NCI-H1105 treated with DMSO at 0.1 percent for 48 hours (cell line): ENCODE data around the gene PCNA.
"Not testable (repeated sequence)": the region's sequence is repeated elsewhere in the genome, so short reads cannot be mapped to it uniquely, and the experiment has no call there.

Source experiments
- DNase-seq: peaks from one replicate; lab custom pipeline; 2025; lab: John Stamatoyannopoulos, UW

The PCNA gene

DNA sequence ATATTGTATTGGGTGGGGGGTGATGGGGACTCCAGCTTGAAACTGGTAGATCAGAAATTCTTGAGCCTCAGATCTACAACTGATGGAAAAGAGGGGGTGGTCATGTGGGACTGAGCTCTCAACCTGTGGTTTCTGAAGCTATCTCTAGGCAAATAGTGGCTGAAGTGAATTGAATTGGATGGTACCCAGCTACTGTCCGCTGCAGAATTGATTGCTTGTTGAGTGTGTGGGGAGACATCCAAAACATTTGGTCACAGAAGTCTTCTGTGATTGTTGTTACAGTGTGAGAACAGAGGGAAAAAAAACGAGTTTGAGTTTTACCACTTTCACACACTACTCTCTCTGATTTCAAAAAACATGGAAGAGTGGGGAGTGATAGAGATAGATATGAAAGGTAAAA is 21.9 kb upstream of the PCNA start:
- DNase-seq, result no peak

DNA sequence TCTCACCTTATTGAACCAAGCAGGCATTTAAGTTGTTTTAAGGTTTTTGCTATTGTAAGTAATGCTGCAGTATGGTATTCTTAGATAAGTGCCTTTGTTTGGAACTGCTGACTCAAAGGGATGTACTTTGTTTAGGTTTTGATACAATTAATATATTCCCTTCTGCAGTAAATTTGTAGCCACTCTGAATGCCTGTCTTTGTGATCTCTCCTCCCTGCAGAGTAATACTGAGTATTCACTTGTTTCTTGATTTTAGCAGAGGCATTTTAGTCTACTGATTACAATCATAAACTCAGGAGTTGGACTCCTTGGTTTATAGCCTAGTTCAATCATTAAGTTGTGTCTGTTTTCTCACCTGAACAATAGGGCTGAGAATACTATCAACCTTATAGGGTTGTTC is 20.4 kb upstream of the PCNA start:
- no peak for DNase-seq

DNA sequence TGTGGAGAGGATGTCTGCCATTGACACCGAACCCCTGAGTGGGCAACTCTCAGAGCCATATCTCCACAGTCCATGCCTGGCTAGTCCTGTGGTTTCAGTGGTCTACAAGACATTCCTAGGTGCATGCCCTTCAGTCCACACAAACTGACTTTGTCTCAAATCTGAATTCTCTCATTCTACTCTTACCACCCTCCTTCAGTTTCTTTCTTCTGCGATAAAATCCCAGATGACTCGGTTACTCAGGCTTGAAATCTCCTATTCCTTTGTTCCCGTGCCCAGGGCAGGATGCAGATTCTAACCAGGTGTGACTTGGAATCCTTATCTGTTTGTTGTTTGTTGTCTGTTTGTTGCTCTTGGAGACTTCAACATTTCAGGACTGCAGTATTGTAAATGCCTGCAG is 16.3 kb upstream of the PCNA start:
- no peak for DNase-seq

DNA sequence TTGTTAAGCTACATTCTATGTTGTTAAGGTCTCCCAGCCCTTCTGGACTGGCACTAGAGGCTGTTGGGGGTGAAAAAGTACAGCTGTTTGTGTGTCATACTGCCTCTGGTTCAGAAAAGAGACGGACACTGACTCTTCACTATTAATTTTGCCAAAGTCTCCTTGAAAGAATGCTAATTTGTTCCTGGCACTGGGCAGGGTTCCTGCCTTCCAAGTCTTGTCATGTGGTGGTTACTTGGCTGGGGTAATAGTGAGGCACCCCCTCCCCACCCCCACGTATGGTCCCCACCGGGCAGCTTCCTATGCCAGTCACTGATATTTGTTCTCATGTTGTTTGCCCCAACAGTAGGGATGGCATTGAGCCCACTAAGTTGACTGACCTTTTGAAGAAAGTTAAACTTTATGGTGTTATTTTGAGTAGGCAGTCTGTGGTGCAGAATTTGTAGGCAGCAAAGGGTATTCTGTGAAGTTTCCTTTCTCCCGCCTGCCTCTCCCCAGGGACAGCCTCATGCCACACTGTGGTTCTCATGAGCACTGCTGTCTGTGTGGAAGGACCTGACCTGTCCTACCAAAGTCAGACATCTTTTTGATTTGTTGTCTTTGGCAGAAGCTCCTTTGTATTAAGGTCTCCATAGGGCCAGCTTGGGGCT is 15.7 kb upstream of the PCNA start:
- DNase-seq, result no peak

DNA sequence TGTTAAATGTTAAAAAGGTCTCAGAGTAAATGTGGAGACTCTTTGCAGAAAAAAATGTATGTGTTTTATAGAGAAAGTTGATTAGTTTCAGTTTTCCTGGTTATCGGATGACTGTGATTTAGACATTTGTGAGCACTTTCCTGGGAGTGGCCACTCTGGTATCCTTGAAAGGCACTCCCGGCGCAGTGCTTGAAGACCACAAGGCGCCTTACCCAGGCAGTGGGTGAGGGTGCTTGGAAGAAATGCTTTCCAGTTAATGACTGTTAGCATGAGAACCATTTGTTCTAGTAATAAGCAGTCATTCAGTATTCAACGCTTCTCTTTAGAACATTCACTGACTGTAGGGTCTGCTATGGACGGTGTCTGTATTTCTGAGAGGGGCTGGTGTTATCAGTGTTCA is 14.2 kb upstream of the PCNA start:
- DNase-seq, result no peak

DNA sequence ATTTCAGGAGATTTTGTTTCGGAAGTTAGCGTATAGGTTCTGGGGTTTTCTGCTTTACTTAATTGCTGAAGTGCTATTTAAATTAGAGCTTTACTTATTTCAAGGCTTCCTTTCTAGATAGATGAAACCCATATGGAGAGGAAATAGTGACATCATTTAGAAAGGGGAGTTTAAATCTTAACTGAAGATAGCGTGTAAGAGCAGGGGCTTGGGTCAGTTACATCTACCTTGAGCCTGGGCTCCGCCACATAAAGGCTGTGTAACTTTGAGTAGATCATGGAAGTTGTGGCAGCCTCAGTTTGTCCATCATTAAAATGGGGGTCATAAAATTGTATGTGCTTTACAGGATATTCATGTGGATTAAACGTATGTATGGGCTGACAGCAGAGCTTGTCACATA is 11.7 kb upstream of the PCNA start:
- no peak for DNase-seq

DNA sequence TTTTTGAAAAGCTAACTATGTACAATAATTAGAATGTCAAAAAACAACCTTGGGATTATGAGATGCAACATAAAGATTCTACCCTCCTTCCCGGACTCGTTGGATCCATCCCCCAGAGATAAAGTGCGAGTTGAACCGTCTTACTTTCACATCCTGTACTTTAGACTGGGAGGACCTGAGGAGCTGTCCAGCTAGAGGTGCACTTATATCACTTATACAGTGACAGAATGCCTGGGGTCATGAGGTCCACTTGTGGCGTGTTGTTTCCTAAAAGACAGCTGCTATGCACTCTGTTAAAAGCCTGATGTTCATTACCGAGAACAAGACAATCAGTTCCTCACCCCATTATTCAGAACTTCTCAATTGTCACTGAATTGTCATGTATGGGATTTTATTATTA is 9.1 kb upstream of the PCNA start:
- no peak for DNase-seq

DNA sequence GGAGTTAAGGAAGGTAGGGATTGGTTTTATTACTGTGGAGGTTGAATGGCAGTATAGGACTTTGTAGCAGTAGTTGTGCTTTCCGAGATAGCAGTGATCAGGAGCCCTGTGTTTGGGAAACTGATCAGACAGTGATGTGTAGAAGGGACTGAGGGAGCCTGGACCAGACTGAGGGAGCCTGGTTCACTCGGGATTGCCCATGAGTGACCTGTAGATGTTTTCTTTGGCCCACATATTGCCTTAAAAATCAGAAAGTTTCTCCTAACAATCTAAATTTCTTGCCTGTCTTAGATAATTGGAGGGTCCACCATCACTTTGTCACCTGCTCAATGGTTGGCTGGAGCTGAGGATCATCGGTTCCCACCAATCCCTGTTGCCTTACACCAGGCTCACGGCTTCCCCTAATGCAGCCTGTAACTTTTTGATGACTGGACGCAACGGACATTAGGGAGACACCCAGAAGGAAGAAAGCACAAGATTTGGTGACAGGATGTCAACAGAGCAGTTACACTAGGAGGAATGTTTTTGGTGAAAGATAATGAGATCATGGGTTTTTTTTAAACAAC is 8.2 kb upstream of the PCNA start:
- DNase-seq, result peak; percentile 3

DNA sequence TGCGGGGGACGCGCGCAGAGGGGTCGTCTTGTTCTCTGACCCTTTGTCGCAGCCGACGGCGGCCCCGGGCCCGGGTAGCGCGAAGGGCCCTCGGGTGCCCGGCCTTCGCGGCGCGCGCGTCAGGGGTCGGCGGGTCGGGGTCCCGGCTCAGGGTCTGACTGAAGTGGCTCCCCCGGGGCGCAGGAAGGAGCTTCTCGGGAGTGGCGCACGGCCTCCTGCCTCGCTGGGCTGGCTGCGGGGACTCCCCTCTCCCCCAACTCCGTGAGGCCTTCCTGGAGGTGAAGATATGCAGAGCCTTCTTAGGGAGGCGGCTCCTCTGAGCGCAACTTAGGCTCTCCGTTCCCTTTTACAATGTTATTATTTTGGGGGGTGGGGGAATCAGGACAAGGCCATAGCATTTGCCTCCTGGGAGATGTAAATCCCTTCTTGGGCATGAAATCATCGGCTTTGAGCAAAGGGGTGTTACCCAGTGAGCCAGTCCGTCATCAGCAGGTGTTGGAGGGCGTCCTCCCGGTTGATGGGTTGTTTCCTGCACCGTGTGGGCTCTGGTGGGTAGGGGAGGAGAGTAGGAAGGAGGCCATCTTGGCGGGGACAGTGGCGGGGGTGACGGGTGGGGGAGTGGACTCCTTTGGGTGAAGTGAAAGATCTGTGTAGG is 7.6 kb upstream of the PCNA start:
- DNase-seq, result peak; percentile 60

DNA sequence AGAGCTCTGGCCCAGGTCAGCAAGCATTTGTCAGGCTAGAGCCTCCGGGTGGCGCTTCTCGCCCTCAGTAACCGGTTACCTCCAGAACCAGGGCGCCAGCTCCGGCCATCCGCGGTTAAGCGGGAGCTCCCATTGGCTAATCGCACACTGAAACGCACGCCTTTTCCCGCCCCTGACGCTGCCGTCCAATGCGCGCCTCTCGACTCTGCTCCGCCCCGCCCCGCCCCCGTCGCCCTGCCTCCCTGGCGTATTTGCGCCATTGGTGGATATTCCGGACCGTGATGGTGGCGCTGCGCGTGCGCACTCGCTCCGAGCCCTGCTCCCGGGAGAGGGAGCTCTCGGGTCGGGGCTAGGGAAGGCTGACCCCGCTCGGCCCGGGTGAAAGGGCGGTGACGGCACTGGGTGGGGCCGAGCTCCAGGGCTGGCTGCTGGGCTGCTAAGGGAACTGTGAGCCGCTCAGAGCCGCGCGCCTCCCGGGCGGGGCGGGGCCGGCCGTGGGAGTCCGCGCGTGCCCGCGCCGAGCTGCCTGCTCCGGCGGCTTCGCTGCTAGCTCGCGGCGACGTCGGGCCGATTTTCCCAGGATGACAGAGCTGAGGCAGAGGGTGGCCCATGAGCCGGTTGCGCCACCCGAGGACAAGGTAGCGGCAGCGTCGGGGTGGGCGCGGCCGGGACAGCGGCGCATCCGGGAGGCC is 6.9 kb upstream of the PCNA start, which contains the start of gene CDS2:
Gene CDS2 (plus strand): TSS at position 497 of the 692 bp plus-strand sequence. CDS start 85 bp downstream, at position 582.
- peak; percentile 99 for DNase-seq

DNA sequence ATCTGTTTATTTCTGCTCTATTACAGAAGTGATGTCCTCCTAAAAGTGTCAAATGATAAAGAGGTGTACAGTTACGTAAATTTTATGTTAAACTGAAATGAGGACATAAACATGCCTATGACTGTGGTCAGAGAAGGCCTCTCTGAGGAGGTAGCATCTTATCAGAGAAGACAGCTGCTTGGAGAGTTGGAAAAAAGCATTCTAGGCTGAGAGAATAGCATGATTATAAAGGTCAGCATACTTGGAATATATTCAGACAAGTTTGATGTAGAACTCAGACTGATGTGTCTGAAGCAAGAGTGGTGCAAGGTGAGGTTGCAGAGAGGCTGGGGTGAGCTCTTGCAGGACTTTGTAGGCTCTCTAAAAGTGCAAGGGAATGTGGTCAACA is 3.1 kb upstream of the PCNA start:
- no peak for DNase-seq

DNA sequence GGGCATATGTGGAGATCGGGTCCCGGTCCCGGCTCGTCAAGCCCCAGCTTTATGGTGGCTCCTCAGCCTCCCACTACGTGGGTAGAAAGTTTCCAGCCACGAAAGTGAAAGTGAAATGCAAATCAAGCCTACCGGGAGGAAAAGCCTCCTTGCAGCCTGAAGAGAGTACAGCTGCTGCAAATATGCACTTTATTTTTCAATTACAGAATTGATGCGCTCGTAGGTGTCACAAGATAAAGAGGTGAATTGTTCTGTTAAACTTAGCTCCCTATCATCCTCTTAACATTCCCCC is 373 bp upstream of the PCNA start:
- no peak for DNase-seq

DNA sequence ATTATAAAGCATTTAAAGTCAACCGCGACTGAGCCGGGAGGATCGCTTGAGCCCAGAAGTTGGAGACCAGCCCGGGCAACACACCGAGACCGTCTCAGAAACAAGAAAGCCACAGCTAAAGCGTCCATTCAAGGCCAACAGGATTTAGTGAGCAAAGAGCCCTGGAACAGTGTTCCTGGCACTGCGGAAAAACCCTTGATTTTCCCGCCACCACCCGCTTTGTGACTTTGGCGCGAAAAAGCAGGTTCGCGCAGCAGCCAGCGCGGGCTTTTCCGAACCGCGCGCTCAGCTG is 669 bp downstream of the PCNA start:
- DNase-seq, result no peak

DNA sequence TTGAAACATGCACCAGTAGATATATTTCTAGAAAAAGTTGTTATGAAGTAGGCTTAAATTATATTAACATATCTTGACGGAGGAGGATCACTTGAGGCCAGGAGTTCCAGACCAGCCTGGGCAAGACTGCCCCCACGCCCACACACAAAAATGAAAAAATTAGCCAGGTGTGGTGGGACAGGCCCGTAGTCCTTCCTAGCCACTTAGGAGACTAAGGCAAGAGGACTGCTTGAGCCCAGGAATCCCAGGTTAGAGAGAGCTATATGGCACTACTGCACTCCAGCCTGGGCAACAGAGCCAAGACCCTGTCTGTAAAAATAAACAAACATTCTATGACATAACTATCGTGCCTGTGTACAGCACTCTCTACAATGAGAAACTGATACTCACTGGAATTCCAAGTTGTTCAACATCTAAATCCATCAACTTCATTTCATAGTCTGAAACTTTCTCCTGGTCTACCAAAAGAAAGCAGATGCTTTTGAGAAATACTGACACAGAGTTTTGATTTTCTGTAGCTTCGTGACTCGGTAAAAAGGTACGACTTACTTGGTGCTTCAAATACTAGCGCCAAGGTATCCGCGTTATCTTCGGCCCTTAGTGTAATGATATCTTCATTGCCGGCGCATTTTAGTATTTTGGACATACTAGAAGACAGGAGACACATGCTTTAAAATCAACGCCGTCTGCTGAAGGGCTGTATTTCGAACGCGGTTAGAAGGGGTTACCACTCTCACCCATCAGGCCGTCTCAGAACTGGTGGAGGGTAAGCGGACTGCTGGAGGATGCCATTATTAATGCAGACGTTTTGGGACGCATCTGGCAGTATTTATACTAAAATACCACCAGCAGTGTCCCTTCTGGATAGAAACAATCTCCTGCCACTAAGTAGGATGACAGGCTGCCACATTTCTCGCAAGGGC is 1.3 kb downstream of the PCNA start:
- DNase-seq, result no peak

DNA sequence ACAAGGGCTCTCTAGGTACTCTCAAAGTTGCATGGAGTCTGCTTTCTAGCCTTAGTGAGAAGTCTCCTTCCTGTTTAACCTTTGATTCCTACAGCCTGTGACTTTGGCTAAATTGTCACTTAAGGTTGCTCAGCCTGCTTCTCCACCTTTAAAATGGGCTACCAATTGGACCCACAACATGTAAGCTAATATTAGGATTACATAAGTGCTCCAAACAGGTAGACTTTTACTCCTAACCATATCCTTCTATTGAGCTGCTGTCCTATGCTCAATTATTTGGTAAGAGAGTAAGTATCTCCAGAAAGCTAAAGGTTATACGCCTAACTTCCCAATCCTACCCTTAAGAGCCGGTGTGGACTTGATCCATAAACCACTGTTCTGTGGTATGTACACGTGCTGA is 2.9 kb downstream of the PCNA start:
- no peak for DNase-seq

DNA sequence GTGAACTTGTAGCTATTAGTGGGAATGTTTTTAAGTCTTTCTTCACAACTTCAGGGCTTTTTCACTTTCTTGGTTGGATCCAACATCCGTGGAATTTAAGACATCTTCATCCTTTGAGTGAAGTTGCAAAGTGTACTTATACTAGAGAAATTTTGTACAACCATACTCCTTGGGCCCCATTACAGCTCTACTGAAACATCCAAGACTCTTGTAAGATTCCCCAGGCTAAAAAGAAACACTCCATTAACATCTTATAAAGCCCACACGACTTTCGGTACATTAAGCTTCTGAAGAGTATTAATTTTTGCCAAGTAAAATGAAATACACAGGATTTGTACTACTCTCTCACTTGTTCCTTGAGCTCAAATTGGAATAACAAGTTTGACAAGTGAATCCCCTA is 5.4 kb downstream of the PCNA start:
- no peak for DNase-seq

DNA sequence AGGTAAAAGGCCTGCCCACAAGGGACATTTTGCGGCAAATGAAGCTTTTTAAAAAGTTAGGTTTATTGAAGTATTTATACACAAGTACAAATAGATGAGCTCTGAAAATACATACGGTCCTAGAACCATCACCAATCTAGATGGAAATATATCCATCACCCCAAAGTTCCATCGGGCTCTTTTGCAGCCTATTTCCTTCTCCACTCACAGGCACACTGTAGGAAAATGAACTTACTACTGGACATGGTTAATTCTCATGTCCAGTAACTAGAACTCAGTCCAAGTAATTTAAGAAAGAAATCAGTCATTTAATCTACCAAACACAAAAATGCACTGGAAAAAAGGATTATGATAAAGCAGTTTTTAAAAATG is 6.2 kb downstream of the PCNA start:
- no peak for DNase-seq

DNA sequence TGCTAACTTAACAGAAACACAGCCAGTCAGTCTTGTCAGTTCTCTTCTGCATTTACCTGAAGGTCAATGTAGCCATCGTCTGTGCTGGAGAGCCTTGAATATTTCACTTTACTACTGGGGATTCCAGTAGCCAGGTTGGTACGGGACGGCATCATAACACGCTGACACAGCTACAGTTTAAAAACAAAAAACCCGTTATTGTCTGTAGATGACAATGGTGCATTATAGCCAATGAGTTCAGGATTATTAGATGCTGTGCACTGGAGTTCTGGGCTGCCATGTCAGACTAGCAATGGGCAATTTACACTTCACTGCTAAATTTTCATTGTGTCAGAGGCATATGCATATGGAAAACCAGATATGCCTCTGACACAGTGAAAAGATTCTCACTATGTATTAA is 10.5 kb downstream of the PCNA start:
- no peak for DNase-seq

DNA sequence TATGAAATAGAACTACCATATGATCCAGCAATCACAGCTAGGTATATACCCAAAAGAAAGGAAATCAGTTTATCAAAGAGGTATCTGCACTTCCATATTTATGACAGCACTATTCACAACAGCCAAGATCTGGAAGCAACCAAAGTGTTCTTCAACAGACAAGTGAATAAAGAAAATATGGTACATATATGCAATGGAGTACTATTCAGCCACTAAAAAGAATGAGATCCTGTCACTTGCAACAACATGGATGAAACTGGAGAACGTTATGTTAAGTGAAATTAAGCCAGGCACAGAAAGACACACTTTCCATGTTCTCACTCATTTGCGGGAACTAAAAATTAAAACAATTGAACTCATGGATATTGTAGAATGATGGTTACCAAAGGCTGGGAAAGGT is 15.3 kb downstream of the PCNA start:
- DNase-seq, result no peak

DNA sequence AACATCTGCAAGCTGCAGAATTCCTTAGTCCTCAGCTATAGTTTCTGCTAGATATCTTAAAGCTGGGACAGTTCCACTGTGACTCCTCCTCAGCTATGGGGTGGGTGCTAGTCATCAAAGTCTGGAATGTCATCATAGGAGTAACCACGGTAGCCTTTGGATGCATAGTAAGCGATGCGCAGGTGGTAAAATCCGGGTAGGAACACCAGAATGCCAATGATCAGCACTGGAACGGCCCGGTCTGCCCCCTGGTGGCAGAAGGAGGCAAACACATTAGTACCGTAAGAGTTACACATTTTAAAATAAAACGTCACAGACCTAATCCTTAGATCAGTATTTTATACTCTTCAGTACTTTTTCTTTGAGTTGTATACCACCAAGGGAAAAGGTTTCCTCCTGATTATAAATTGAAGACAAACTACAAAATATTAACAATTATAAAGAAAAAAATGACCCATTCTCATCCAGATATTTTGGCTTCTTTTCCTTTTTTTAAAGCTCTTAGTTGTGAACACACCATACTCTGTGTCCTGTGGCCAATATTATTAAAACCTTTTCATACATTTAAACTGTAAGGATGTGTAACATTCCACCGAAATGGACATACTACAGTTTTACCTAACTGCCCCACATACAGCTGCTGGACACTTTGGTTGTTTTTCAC is 18.9 kb downstream of the PCNA start:
- peak; percentile 59 for DNase-seq

DNA sequence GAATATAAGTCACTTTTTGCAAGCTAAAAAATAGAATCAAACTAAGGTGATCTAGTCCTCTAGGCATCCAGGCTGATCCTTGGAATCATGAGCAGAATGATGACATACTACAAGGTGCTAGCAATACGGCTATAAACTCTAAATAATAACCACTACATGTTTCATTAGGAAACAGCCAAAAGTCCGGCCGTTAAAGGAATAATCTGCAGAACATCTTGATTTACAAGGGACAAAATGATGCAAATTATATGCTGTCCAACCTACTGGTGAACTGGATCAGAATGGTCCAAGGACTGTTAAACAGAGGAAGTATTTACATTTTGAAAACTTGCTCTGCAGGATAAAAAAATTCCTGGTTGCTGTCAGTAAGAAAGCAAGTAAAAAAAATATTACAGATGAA is 19.8 kb downstream of the PCNA start:
- not testable (repeated sequence) for DNase-seq

DNA sequence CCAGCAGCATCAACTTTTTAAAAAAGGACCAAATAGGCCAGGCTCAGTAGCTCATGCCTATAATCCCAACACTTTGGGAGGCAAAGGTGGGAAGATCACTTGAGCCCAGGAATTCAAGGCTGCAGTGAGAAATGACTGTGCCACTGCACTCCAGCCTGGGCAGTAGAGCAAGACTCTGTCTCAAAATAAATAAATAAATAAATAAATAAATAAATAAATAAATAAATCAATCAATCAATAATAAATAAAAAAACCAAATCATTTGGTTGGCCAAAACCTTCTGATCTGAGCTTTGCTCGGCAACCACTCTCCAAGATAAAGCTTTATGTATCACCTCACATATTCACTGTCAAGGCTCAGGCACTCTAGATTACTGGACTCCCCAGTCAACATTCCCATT is 20.7 kb downstream of the PCNA start:
- DNase-seq, result not testable (repeated sequence)
